Upper lobe of left lung (tissue), 6 donors: Measurements from ENCODE around the gene MTHFD1L. TPM values are rescaled to one million over a fixed set of nuclear protein-coding genes. Genes with fewer than 3 reads are reported as not detected.
A peak's percentile ranks its signal among the peaks of the same experiment; 100 is the strongest.

Experiments used
- ATAC-seq, 2 donors: fragments of 200-7000 bp; cut with Tn5 transposase; one replicate each; pipeline ENCODE4 v1.9.1; 2022; ENCODE audit warnings: mild to moderate bottlenecking in 2 of 2, moderate library complexity in 2 of 2; ENCODE audit not compliant: low FRiP score in 2 of 2
- DNase-seq, 2 donors: peaks; one replicate each; pipeline ENCODE4 v3.0.0-alpha.2; 2019 to 2020
- H3K27ac ChIP-seq, 4 donors: fragments of 200-600 bp; sonication (generic); one replicate each; pipeline ENCODE4 v1.5.1; 2016 to 2019
- H3K27me3 ChIP-seq, 4 donors: fragments of 200-600 bp; sonication (generic); one replicate each; pipeline ENCODE4 v1.5.1; 2017 to 2019
- H3K36me3 ChIP-seq, 4 donors: fragments of 200-600 bp; sonication (generic); one replicate each; pipeline ENCODE4 v1.5.1; 2016 to 2019
- H3K4me1 ChIP-seq, 4 donors: fragments of 200-600 bp; sonication (generic); one replicate each; pipeline ENCODE4 v1.5.1; 2018 to 2019
- H3K4me3 ChIP-seq, 4 donors: fragments of 200-600 bp; sonication (generic); one replicate each; pipeline ENCODE4 v1.5.1; 2017 to 2019; ENCODE audit warnings: mild to moderate bottlenecking in 2 of 4, moderate library complexity in 1 of 4
- H3K9me3 ChIP-seq, 4 donors: fragments of 200-600 bp; sonication (generic); one replicate each; pipeline ENCODE4 v1.5.1; 2018 to 2019
- EP300 ChIP-seq, 4 donors: sonication (generic); formaldehyde crosslinking; IDR thresholded peaks; one replicate each; pipeline ENCODE4 v1.5.1; 2017; ENCODE audit warnings: antibody characterized with exemption in 4 of 4, control low read depth in 2 of 4
- POLR2A ChIP-seq, 4 donors: fragments of 450-650 bp; IDR thresholded peaks; one replicate each; pipeline ENCODE4 v1.5.1; 2016 to 2017; ENCODE audit warnings: antibody characterized with exemption in 4 of 4, mild to moderate bottlenecking in 2 of 4
- POLR2AphosphoS5 ChIP-seq, 2 donors: sonication (generic); formaldehyde crosslinking; IDR thresholded peaks; one replicate each; pipeline ENCODE4 v1.5.1; 2017; ENCODE audit warnings: antibody characterized with exemption in 2 of 2
- WGBS, 2 donors: methylation state at CpG; one replicate each; pipeline ENCODE4 v1.1.5; 2017 to 2018; 5-methylcytosine and 5-hydroxymethylcytosine counted together
- total RNA-seq, 6 donors: library from RNA; depleted of rRNA in 4 of 6; stranded (reverse); fragments of >200 nt in 4 of 6; gene quantifications; one replicate each; pipeline versions ENCODE4 v1.1.0 to v1.2.1, GENCODE V29; 2016 to 2021
- TF ChIP-seq, protein P1 (sequence below), 6 experiments: fragments of 450-650 bp in 4 of 6; fragments of 200-600 bp in 2 of 6; sonication (generic) in 2 of 6; IDR thresholded peaks; one replicate each; pipeline ENCODE4 v1.5.1; 2016 to 2019; ENCODE audit warnings: antibody characterized with exemption in 6 of 6
- donor health status: DM: no; HTN: no; CAD: no; lungs with moderate emphysema.
- donor health status: DM: no; HTN: yes; CAD: no; lungs with severe emphysema.

MTHFD1L gene
- total RNA-seq, 6 donors from 2014 or later, result 11.8 to 32.3 (median 19.4) TPM

DNA sequence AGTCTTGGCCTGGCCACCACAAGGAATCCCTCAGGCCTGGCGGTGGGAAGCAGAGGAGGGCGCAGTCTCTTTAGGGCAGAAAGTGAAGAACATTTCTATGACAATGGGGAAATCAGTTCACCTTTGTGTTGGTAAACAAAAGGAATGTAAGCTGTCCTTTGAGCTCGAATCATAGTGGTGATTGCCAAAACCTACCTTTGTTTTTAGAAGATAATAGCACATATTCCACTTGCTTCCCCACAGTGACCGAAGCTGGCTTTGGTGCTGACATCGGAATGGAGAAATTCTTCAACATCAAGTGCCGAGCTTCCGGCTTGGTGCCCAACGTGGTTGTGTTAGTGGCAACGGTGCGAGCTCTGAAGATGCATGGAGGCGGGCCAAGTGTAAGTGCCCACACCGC is 144.1 kb downstream of the MTHFD1L start:
- no peaks in the 10 kb centered on the region for H3K9me3 ChIP-seq
- H3K27ac ChIP-seq, result no peak overlapping the region
- WGBS, 2 donors, result 91 to 94% methylated on average over 12 of the region's 12 CpGs
- H3K4me1 ChIP-seq, result peaks cover 15 to 21% (median 17%) of the 10 kb centered on the region in 4 donors
- no peaks in the 10 kb centered on the region for H3K27me3 ChIP-seq
- no peaks in the 10 kb centered on the region for H3K36me3 ChIP-seq
- H3K4me3 ChIP-seq, result no peak overlapping the region
- no peak for DNase-seq
- TF ChIP-seq, protein P1, sequence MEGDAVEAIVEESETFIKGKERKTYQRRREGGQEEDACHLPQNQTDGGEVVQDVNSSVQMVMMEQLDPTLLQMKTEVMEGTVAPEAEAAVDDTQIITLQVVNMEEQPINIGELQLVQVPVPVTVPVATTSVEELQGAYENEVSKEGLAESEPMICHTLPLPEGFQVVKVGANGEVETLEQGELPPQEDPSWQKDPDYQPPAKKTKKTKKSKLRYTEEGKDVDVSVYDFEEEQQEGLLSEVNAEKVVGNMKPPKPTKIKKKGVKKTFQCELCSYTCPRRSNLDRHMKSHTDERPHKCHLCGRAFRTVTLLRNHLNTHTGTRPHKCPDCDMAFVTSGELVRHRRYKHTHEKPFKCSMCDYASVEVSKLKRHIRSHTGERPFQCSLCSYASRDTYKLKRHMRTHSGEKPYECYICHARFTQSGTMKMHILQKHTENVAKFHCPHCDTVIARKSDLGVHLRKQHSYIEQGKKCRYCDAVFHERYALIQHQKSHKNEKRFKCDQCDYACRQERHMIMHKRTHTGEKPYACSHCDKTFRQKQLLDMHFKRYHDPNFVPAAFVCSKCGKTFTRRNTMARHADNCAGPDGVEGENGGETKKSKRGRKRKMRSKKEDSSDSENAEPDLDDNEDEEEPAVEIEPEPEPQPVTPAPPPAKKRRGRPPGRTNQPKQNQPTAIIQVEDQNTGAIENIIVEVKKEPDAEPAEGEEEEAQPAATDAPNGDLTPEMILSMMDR (IDR thresholded peaks at IDR 0.05), result no peak
- TF ChIP-seq EP300 (IDR thresholded peaks at IDR 0.05) (no peak), POLR2A (IDR thresholded peaks at IDR 0.05) (no peak), POLR2AphosphoS5 (IDR thresholded peaks at IDR 0.05) (no peak)
- no peak for ATAC-seq

DNA sequence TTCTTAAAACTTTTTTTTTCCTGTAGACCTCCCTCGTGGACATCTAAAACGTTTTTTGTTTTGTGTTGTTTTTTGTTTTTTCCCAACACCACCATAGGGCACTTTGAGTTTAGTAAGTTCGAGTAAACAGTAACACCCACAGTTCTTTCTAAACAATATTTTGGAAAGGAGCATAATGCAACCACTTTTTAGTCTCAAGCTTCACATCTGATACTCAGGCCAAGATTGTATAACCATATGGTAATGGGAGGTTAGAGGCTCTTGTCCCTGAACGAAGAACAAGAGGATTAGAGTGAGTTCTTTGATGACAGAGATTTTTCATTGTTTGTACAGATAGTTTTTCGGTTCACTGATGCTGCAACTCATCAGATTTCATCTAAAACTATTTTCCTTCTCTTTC is 144.6 kb downstream of the MTHFD1L start:
- no peaks in the 10 kb centered on the region for H3K9me3 ChIP-seq
- WGBS, 2 donors, result 71 to 72% methylated on average over 5 of the region's 5 CpGs
- no peak overlapping the region for H3K4me3 ChIP-seq
- H3K4me1 ChIP-seq, result peaks cover 10 to 20% (median 15%) of the 10 kb centered on the region in 4 donors
- ATAC-seq, result no peak
- H3K27ac ChIP-seq, result no peak overlapping the region
- H3K36me3 ChIP-seq, result no peaks in the 10 kb centered on the region
- H3K27me3 ChIP-seq, result no peaks in the 10 kb centered on the region
- TF ChIP-seq EP300 (IDR thresholded peaks at IDR 0.05) (no peak), POLR2A (IDR thresholded peaks at IDR 0.05) (no peak), POLR2AphosphoS5 (IDR thresholded peaks at IDR 0.05) (no peak)
- TF ChIP-seq, protein P1 (IDR thresholded peaks at IDR 0.05), result no peak
- no peak for DNase-seq

DNA sequence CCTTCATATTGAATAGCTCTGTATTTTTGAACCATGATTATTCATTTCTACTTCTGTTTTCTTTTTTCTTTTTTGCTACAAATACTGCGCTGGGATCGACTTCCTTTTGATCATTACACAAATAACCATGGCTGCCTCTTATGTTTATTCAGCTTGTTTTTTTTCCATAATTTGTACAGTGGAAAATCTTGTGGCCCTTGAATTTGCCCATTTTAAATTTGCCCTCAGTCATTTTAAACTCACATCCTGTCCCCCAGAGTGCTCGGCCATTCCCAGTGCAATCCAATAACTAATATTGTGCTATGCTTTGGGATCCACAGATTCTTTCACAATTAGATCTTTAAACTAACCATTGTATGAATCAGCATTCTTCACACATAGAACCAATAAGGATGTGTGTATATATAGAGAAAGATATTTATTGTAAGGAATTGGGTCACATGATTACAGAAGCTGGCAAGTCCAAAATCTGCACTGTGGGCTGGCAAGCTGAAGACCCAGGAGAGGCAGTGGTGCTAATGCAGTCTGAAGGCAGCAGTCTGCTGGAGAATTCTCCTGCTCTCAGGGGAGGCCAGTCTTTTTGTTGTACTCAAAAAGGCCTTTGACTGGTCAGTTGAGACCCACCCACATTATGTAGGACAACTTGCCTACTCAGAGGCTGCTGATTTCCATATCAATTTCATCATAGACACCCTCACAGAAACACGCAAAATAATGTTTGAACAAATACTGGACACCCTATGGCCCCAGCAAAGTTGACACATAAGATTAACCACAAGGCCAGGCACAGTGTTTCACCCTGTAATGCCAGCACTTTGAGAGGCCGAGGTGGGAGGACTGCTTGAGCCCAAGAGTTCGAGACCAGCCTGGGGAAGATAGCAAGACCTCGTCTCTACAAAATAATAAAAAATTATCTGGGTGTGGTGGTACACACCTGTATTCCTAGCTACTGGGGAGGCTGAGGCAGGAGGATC is 147.1 kb downstream of the MTHFD1L start:
- ATAC-seq (no peak), DNase-seq (no peak)
- Histone ChIP-seq H3K4me3 (no peak overlapping the region), H3K36me3 (peaks cover 0 to 4% (median 0%) of the 10 kb centered on the region in 4 donors), H3K27me3 (no peaks in the 10 kb centered on the region), H3K9me3 (no peaks in the 10 kb centered on the region), H3K27ac (no peak overlapping the region), H3K4me1 (peaks cover 0 to 5% (median 5%) of the 10 kb centered on the region in 4 donors)
- TF ChIP-seq EP300 (IDR thresholded peaks at IDR 0.05), result no peak
- TF ChIP-seq, protein P1 (IDR thresholded peaks at IDR 0.05), result no peak
- WGBS, 2 donors, result 86 to 91% methylated on average over 7 of the region's 7 CpGs

DNA sequence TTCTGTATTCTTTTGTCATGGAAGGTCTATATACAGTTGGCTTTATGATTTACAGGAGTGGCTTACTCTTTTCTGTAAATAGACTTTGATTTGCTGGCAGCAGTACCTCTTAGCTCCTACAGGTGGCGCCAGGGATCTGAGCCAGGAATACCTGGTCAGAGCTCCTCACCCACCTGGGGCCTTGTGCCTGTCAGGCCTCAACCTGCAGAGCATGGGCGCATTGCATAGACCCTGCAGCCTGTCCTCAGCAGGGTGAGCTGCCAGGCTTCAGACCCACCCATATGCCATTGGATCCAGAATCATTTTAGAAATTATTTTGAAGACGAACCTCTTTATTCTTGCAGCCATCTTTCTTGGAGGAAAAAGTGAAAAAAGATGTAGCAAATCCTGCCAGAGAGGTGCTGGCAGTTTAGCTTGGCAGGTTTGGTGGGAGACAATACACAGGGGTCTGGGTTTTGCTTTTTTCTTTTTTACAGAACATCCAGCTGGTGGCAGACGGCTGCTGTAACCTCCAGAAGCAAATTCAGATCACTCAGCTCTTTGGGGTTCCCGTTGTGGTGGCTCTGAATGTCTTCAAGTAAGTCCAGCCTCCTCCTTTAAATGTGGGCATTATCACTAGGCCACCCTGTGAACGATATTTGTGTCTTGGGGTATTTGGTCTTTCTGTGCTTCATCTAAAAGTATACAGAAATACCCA is 149.1 kb downstream of the MTHFD1L start:
- peaks cover 0 to 4% (median 0%) of the 10 kb centered on the region in 4 donors for H3K36me3 ChIP-seq
- H3K27ac ChIP-seq, result peak overlapping the region in 2 of 4 donors; percentile 24 to 56
- TF ChIP-seq, protein P1 (IDR thresholded peaks at IDR 0.05), result peak; percentile 88 to 98 (median 93)
- no peak for TF ChIP-seq POLR2A (IDR thresholded peaks at IDR 0.05)
- TF ChIP-seq POLR2AphosphoS5 (IDR thresholded peaks at IDR 0.05), result peak; percentile 11 to 18
- 49 to 50% methylated on average over 6 of the region's 6 CpGs for WGBS, 2 donors
- H3K27me3 ChIP-seq, result no peaks in the 10 kb centered on the region
- peaks cover 0 to 5% (median 5%) of the 10 kb centered on the region in 4 donors for H3K4me1 ChIP-seq
- H3K9me3 ChIP-seq, result no peaks in the 10 kb centered on the region
- DNase-seq, result peak in 1 of 2 donors; percentile 67
- peak; percentile 72 to 80 for ATAC-seq
- peak overlapping the region in 1 of 4 donors; percentile 9 for H3K4me3 ChIP-seq
